Measurements from ENCODE around the gene C1orf167. TPM values are rescaled to one million over a fixed set of nuclear protein-coding genes. Genes with fewer than 3 reads are reported as not detected.
A peak's percentile ranks its signal among the peaks of the same experiment; 100 is the strongest.

The C1orf167 gene
- total RNA-seq, 4 donors from 2014 or later, result 0.72 to 2.0 TPM; not detected in 2

DNA sequence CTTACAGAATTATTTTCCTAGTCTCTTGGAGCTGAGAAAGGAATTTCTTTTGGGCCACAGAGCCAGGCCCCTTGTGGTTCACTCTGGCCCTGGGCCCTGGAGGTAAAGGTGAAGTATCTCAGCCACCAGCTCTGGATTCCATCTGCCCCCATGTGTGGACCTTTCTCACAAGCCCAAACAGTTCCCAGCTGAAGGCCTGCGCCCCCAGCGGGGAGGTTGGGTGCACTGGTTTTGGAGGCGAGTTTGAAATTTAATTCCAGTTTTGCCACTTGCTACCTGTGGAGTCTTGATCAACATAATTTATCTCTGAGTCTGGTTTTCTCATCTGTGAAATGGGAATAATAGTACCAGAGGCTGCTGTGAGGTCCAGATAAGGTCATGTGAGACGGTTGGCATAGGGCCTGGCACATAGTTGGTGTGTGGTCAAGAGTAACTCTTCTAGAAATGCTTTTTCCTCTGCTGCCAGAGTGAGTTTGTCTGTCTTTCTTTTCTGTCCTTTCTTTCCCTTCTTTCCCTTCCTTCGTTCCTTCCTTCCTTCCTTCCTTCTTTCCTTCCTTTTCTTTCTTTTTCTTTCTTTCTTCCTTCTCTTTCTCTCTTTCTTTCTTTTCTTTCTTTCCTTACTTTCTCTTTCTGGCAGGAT, 20.0 kb upstream of the C1orf167 start:
- DNase-seq (ENCODE audit: low spot score) (no peak), ATAC-seq (ENCODE audit: low FRiP score) (no peak)
- TF ChIP-seq, protein P1, sequence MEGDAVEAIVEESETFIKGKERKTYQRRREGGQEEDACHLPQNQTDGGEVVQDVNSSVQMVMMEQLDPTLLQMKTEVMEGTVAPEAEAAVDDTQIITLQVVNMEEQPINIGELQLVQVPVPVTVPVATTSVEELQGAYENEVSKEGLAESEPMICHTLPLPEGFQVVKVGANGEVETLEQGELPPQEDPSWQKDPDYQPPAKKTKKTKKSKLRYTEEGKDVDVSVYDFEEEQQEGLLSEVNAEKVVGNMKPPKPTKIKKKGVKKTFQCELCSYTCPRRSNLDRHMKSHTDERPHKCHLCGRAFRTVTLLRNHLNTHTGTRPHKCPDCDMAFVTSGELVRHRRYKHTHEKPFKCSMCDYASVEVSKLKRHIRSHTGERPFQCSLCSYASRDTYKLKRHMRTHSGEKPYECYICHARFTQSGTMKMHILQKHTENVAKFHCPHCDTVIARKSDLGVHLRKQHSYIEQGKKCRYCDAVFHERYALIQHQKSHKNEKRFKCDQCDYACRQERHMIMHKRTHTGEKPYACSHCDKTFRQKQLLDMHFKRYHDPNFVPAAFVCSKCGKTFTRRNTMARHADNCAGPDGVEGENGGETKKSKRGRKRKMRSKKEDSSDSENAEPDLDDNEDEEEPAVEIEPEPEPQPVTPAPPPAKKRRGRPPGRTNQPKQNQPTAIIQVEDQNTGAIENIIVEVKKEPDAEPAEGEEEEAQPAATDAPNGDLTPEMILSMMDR (IDR thresholded peaks at IDR 0.05), result no peak

DNA sequence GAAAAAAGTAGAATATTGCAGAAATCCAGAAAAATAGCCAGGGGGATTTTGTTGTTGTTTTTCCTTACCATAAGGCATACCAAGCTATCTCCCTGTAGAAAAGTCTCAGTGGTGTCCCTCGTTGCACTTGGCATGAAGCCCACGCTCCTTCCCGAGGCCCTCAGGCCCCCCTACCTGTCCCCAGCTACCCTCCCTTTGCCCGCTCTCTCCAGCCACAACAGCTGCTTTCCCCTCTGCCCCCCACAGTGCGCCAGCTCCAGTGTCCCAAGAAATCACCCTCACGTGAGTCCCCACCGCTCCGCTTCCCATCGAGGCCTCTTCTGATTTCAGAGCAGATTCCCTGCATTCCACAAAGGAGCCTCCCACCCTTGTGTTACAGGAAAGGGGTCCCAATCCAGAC, 17.7 kb upstream of the C1orf167 start:
- no peak for ATAC-seq (ENCODE audit: low FRiP score)
- TF ChIP-seq, protein P1 (IDR thresholded peaks at IDR 0.05), result no peak
- DNase-seq (ENCODE audit: low spot score), result no peak

DNA sequence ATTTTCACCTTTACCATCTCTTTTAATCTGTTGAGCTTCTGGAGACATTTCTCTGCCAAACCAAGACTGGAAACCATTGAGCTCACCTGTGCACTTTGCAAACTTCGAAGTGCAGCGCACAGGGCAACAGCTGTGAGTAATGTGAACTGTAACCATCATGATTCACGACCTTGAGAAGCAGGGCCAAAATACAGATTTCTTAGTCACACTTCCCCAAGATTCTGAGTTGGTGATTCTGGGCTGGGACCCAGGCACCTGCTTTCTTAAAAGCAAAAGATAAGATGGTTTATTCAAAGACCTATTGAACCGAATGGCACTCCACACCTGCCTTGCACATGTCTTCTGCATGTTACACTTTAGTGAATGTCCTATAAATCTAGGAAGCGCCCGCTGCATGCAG, 15.9 kb upstream of the C1orf167 start:
- TF ChIP-seq, protein P1 (IDR thresholded peaks at IDR 0.05), result no peak
- DNase-seq (ENCODE audit: low spot score) (no peak), ATAC-seq (ENCODE audit: low FRiP score) (no peak)

DNA sequence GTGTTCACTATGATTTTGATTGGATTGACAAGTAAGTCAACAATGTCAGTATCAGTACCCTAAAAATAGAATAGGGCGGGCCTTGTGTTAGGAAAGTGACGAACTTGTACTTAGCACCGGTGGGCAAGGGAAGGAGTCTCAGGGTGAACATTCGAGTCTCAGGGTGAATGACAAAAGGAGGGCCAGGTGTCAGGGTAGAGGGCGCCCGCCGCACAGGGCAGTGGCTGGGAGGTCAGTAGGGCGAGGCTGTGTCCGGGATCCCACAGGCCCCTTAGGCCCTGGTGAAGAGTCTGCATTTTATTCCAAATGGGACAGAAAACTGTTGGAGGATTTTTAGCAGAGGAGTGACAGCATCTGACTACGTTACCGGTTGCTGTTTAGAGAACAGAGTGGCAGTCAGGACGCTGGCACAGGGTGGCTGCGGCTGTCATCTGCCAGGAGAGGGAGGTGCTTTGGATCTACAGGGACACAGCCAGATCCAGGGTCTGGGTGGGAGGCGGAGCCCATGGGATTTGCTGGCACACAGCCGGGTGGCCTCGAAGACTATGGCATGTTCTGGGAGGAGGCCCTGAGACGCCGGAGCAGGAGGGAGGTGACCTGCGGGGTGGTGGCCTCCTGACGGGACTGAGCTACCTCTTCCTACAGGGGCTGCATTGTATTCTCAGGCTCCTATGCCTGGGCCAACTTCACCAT, 15.1 kb upstream of the C1orf167 start:
- TF ChIP-seq, protein P1 (IDR thresholded peaks at IDR 0.05), result no peak
- ATAC-seq (ENCODE audit: low FRiP score) (no peak), DNase-seq (ENCODE audit: low spot score) (no peak)

DNA sequence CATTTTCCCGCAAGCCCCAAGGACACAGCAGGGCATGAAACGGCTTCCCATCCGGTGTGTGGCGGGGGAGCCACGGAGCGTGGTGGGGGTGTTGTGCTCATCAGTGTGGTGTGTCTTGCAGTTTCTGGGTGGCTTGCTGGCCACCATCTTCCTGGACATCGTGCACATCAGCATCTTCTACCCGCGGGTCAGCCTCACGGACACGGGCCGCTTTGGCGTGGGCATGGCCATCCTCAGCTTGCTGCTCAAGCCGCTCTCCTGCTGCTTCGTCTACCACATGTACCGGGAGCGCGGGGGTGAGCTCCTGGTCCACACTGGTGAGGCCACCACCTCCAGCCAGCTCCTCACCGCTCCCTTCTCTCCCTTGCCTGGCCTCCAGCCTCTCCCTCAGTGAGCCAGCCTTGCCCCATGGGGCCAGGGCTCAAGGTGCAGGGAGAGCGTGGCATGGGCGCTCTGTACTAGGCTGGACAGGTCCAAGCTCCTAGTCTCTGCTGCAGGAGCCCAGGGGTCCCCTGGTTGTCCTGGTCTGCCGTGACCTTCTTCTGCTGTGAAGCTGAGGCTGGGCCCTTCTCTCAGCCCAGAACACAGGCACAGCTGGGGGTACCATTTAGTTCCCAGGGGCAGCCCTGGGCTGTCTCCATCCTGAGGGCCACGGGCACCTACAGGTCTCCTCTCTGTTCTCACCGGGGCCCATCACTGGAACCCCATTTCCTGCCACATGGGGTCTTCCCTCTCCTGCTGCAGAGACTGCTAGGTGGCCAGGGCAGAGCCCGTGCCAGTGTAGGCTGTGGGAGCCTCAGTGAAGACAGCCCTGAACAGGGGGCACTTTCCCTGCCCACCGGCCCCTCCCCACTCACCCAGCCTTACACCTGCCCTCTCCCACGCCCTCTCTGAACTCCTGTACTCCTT, 13.4 kb upstream of the C1orf167 start:
- TF ChIP-seq, protein P1 (IDR thresholded peaks at IDR 0.05), result no peak
- DNase-seq (ENCODE audit: low spot score) (no peak), ATAC-seq (ENCODE audit: low FRiP score) (no peak)

DNA sequence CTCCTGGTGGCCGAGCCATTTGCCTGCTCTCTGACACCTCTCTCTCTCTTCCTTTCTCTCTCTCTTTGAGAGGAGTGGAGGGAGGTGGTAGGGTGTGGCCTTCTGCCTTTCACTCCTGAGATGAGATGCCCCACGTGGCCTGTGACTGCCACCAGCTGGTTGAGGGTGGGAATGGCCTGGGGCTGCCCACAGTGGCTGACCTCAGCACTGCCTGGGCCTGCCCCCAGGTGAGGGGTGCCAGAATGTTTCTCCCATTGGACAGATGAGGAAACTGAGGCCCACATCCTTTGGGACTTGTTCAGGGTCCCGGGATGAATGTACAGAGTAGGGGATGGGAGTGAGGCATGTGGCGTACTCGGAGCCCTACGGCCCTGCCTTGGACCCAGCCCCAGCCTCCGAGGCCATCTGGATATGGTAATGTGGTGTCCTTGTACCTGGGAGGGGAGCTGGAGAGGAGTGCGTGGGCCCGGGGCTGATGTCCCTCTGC, 12.7 kb upstream of the C1orf167 start:
- ATAC-seq (ENCODE audit: low FRiP score) (peak; percentile 53), DNase-seq (ENCODE audit: low spot score) (no peak)
- TF ChIP-seq, protein P1 (IDR thresholded peaks at IDR 0.05), result no peak

All from omental fat pad (tissue), 4 donors.